GM12878 (cell line): Measurements from ENCODE around the gene ORC4. TPM values are rescaled to one million over a fixed set of nuclear protein-coding genes. Genes with fewer than 3 reads are reported as not detected.

Experiments
- ATAC-seq: fragments of 200-7000 bp; cut with Tn5 transposase; 3 replicates; pipeline ENCODE4 v1.9.1; 2020; ENCODE audit warnings: mild to moderate bottlenecking, moderate library complexity
- BruUV-seq: library from RNA; stranded (reverse); fragments of 400-500 nt; replicated peaks from 2 replicates; lab custom pipeline; 2021; lab: Mats Ljungman, UMichigan
- CTCF ChIA-PET: fragments of 300-600 bp; sonication (Branson Sonifier 250); formaldehyde crosslinking; extraction: SDS; loops from one replicate; lab custom pipeline; 2021; ENCODE audit warnings: inconsistent platforms; lab: Yijun Ruan, JAX
- POLR2A ChIA-PET: fragments of 350-600 bp; formaldehyde crosslinking; extraction: SDS; loops from one replicate; lab custom pipeline; 2021; ENCODE audit warnings: inconsistent platforms; lab: Charles Lee
- RAD21 ChIA-PET: fragments of 300-600 bp; sonication (Branson Sonifier 250); formaldehyde crosslinking; loops from one replicate; lab custom pipeline; 2023; ENCODE audit warnings: antibody characterized with exemption; ENCODE audit not compliant: unreplicated experiment; lab: Charles Lee
- SMC1A ChIA-PET: fragments of 300-600 bp; sonication (Branson Sonifier 250); formaldehyde crosslinking; loops from one replicate; lab custom pipeline; 2023; ENCODE audit not compliant: unreplicated experiment, uncharacterized antibody; lab: Charles Lee
- DNase-seq: peaks from one replicate; pipeline ENCODE4 v3.0.0-alpha.2; 2011; ENCODE audit warnings: low read depth, low spot score
- FAIRE-seq: peaks from 3 replicates; lab custom pipeline; 2011; peaks lifted over from hg19 to GRCh38; lab: Jason Lieb, UNC
- H2AFZ ChIP-seq: 2 replicates; pipeline ENCODE4 v1.6.0; 2011; ENCODE audit warnings: low read depth, low read length, control low read depth; ENCODE audit not compliant: control insufficient read depth
- H3K27ac ChIP-seq: 2 replicates; pipeline ENCODE4 v1.5.1; 2011; ENCODE audit warnings: control low read depth; ENCODE audit not compliant: control insufficient read depth, insufficient read depth
- H3K27me3 ChIP-seq, 2 experiments: replicated peaks in 1 of 2; 2 replicates each; pipeline versions ENCODE4 v1.6.0 to v1.6.1; 2011; ENCODE audit warnings: low read length in 1 of 2; ENCODE audit not compliant: control insufficient read depth in 2 of 2, insufficient read depth in 2 of 2
- H3K36me3 ChIP-seq, 2 experiments: 2 replicates each; pipeline ENCODE4 v1.5.1; 2011; ENCODE audit warnings: low read length in 1 of 2; ENCODE audit not compliant: control insufficient read depth in 2 of 2, insufficient read depth in 2 of 2
- H3K4me1 ChIP-seq: 2 replicates; pipeline ENCODE4 v1.6.1; 2011; ENCODE audit warnings: mild to moderate bottlenecking, low read length, moderate library complexity, mixed read lengths; ENCODE audit not compliant: control insufficient read depth, insufficient read depth
- H3K4me2 ChIP-seq: 2 replicates; pipeline ENCODE4 v1.6.0; 2011; ENCODE audit warnings: control low read depth; ENCODE audit not compliant: control insufficient read depth, insufficient read depth
- H3K4me3 ChIP-seq: fragments of 200-600 bp; sonication (generic); 2 replicates; pipeline ENCODE4 v1.5.1; 2016
- H3K79me2 ChIP-seq: 2 replicates; pipeline ENCODE4 v1.6.0; 2011; ENCODE audit warnings: low read length; ENCODE audit not compliant: control insufficient read depth, insufficient read depth
- H3K9ac ChIP-seq: 2 replicates; pipeline ENCODE4 v1.8.0; 2011; ENCODE audit warnings: low read length, control low read depth, mixed read lengths; ENCODE audit not compliant: control insufficient read depth, insufficient read depth
- H3K9me3 ChIP-seq: replicated peaks from 3 replicates; pipeline ENCODE4 v1.5.1; 2011; ENCODE audit warnings: mild to moderate bottlenecking, low read length; ENCODE audit not compliant: control insufficient read depth, insufficient read depth
- H4K20me1 ChIP-seq: 2 replicates; pipeline ENCODE4 v1.6.0; 2011; ENCODE audit not compliant: control insufficient read depth, insufficient read depth
- CREB1 ChIP-seq: IDR thresholded peaks from 2 replicates; pipeline ENCODE4 v1.6.1; 2012; ENCODE audit warnings: low read depth, mild to moderate bottlenecking, inconsistent platforms
- CTCF ChIP-seq, 3 experiments: IDR thresholded peaks in 2 of 3; conservative IDR thresholded peaks in 1 of 3; 2 replicates each; pipeline ENCODE4 v1.5.1; 2011; ENCODE audit warnings: low read depth in 3 of 3, low read length in 3 of 3, mild to moderate bottlenecking in 3 of 3, control low read depth in 2 of 3, moderate library complexity in 2 of 3, inconsistent platforms in 1 of 3, mixed read lengths in 1 of 3; ENCODE audit not compliant: control insufficient read depth in 2 of 3, insufficient read depth in 1 of 3; ENCODE audit errors: extremely low read depth in 1 of 3
- HCFC1 ChIP-seq: fragments of 150-350 bp; IDR thresholded peaks from 2 replicates; pipeline ENCODE4 v1.6.1; 2014; ENCODE audit warnings: low read length
- IKZF1 ChIP-seq: fragments of 450-650 bp; conservative IDR thresholded peaks from 2 replicates; pipeline ENCODE4 v1.6.1; 2017; ENCODE audit warnings: antibody characterized with exemption, mild to moderate bottlenecking
- MYB ChIP-seq: fragments of 150-350 bp; IDR thresholded peaks from 2 replicates; pipeline ENCODE4 v1.6.1; 2014; ENCODE audit warnings: mild to moderate bottlenecking, low read depth, low read length, borderline replicate concordance
- NFYB ChIP-seq: IDR thresholded peaks from 2 replicates; pipeline ENCODE4 v1.6.1; 2011; ENCODE audit warnings: low read depth, mild to moderate bottlenecking, low read length, improper control_type of control experiment, moderate library complexity; ENCODE audit not compliant: insufficient read depth
- PAX8 ChIP-seq: fragments of 450-650 bp; IDR thresholded peaks from 2 replicates; pipeline ENCODE4 v1.6.1; 2017; ENCODE audit warnings: mild to moderate bottlenecking, moderate library complexity
- PKNOX1 ChIP-seq: fragments of 450-650 bp; IDR thresholded peaks from 2 replicates; pipeline ENCODE4 v1.6.1; 2016; ENCODE audit warnings: mild to moderate bottlenecking
- POLR2AphosphoS2 ChIP-seq: IDR thresholded peaks from 2 replicates; pipeline ENCODE4 v1.6.1; 2011; ENCODE audit warnings: low read depth, mild to moderate bottlenecking, low read length, improper control_type of control experiment, moderate library complexity
- RAD21 ChIP-seq: IDR thresholded peaks from 2 replicates; pipeline ENCODE4 v1.6.1; 2011; ENCODE audit warnings: mild to moderate bottlenecking, low read depth, low read length, moderate library complexity; ENCODE audit not compliant: insufficient read depth
- RAD51 ChIP-seq: fragments of 450-650 bp; IDR thresholded peaks from 2 replicates; pipeline ENCODE4 v1.6.1; 2016; ENCODE audit warnings: moderate library complexity, mild to moderate bottlenecking, inconsistent platforms
- SIX5 ChIP-seq: IDR thresholded peaks from 2 replicates; pipeline ENCODE4 v1.6.1; 2011; ENCODE audit warnings: mild to moderate bottlenecking, low read depth, low read length, moderate library complexity; ENCODE audit not compliant: severe bottlenecking
- STAT1 ChIP-seq: fragments of 450-650 bp; conservative IDR thresholded peaks from 2 replicates; pipeline ENCODE4 v1.6.1; 2014; ENCODE audit warnings: antibody characterized with exemption, mild to moderate bottlenecking
- ZNF592 ChIP-seq: fragments of 450-650 bp; IDR thresholded peaks from 2 replicates; pipeline ENCODE4 v1.6.1; 2017; ENCODE audit warnings: mild to moderate bottlenecking, moderate library complexity
- WGBS: methylation state at CpG from one replicate; pipeline ENCODE4 v1.1.6; 2016; ENCODE audit warnings: low lambda C conversion rate; ENCODE audit not compliant: insufficient replicate concordance, insufficient coverage; ENCODE audit errors: missing lambda C conversion rate; 5-methylcytosine and 5-hydroxymethylcytosine counted together
- in situ Hi-C: fragments of 300-500 bp; cut with MboI; formaldehyde crosslinking; loops from 9 replicates; pipeline ENCODE4 v1.14.3; 2018; ENCODE audit warnings: mixed read lengths
- intact Hi-C: fragments of 100-400 bp; cut with micrococcal nuclease; formaldehyde crosslinking; loops from one replicate; pipeline ENCODE4 v1.14.2; 2022; ENCODE audit not compliant: unreplicated experiment
- polyA plus RNA-seq, 11 experiments: library from polyadenylated mRNA; depleted of rRNA in 4 of 11; unstranded in 6 of 11; stranded (reverse) in 5 of 11; fragments of >200 nt; fragmentation: Nextera tagmentation in 4 of 11; fragmentation: Illumina TruSeq in 1 of 11; extraction: Ambion mirVana in 4 of 11; extraction: Trizol in 1 of 11; gene quantifications; 1 replicate in 1 of 11; 2 replicates in 10 of 11; pipeline versions ENCODE4 v1.2.1 to v1.2.3, GENCODE V29; 2011 to 2016; ENCODE audit warnings: inconsistent platforms in 2 of 11, missing spikeins in 2 of 11, low read depth in 1 of 11
- total RNA-seq, 4 experiments: library from RNA; depleted of rRNA in 3 of 4; stranded (reverse); fragments of >200 nt in 3 of 4; fragmentation: Illumina TruSeq in 1 of 4; extraction: Trizol in 1 of 4; gene quantifications; 2 replicates each; pipeline versions ENCODE4 v1.2.1 to v1.2.3, GENCODE V29; 2013 to 2021

Gene ORC4
- total and polyA plus RNA-seq, 10 of the 15 experiments (the other 5 are each of a cell fraction or from before 2014, with no cell fraction given): 25.7 to 71.3 (median 52.1) TPM

GRCh38 chr2:147968571-147968970 is 52.0 kb downstream of the ORC4 start:
- ChIA-PET POLR2A (no interaction called here), SMC1A (no interaction called here), RAD21 (no interaction called here), CTCF (no interaction called here)
- H2AFZ ChIP-seq: no peak overlapping the region
- no peak overlapping the region for H3K4me2 ChIP-seq
- H3K9me3 ChIP-seq: peaks cover 2% of the 10 kb centered on the region; the same call in 2 of the 3 replicates
- no peak overlapping the region for H3K4me3 ChIP-seq
- no peaks in the 10 kb centered on the region for H3K79me2 ChIP-seq
- no peaks in the 10 kb centered on the region for H3K4me1 ChIP-seq
- 100% methylated on average over 2 of the region's 2 CpGs for WGBS
- no peaks in the 10 kb centered on the region for H4K20me1 ChIP-seq
- peaks cover 0 to 2% of the 10 kb centered on the region in 2 experiments; a peak in 2 of 4 replicates for H3K36me3 ChIP-seq
- no TSS peak for BruUV-seq
- FAIRE-seq (no peak), ATAC-seq (no peak), DNase-seq (no peak)
- no peaks in the 10 kb centered on the region for H3K27me3 ChIP-seq
- H3K9ac ChIP-seq: no peak overlapping the region
- in situ Hi-C loops (loop anchor here (25.0 kb wide), 1 partner anchor 1594 kb away; no protein-coding TSS in a partner anchor), intact Hi-C loops (no loop called here)
- H3K27ac ChIP-seq: no peak overlapping the region
- TF ChIP-seq PKNOX1 (no peak), STAT1 (no peak), NFYB (no peak), CREB1 (no peak), RAD51 (no peak), CTCF (IDR thresholded peaks at IDR 0.05 in 2 of 3, conservative IDR thresholded peaks at IDR 0.05 in 1 of 3; ENCODE audit: control insufficient read depth in 2 of 3, extremely low read depth in 1 of 3, insufficient read depth in 1 of 3, low read depth in 3 of 3, low read length in 3 of 3) (no peak), POLR2AphosphoS2 (no peak), SIX5 (no peak), ZNF592 (no peak), HCFC1 (no peak), RAD21 (no peak), PAX8 (no peak), IKZF1 (no peak), MYB (no peak)
